Natural killer cell (primary cell): ENCODE results near the gene PRRC2B. TPM values are rescaled to one million over a fixed set of nuclear protein-coding genes. Genes with fewer than 3 reads are reported as not detected.
A peak's percentile ranks its signal among the peaks of the same experiment; 100 is the strongest.
"Not testable (repeated sequence)": the region's sequence is repeated elsewhere in the genome, so short reads cannot be mapped to it uniquely, and the experiment has no call there.

Experiments used
- ATAC-seq, 3 donors: fragments of 150-1000 bp in 2 of 3; fragments of 200-7000 bp in 1 of 3; cut with Tn5 transposase; 1 replicate in 1 of 3; 2 replicates in 2 of 3; pipeline ENCODE4 v1.10.0; 2021; ENCODE audit warnings: mild to moderate bottlenecking in 2 of 3, moderate library complexity in 2 of 3
- DNase-seq, 2 donors: peaks; one replicate each; pipeline versions ENCODE4 v3.0.0 to v3.0.0-alpha.2; 2013 to 2021; ENCODE audit warnings: mixed read lengths in 1 of 2
- H3K27ac ChIP-seq: one replicate; pipeline ENCODE4 v1.5.1; 2013; ENCODE audit warnings: mild to moderate bottlenecking, low read length
- H3K27me3 ChIP-seq: one replicate; pipeline ENCODE4 v1.6.1; 2013; ENCODE audit warnings: low read length; ENCODE audit not compliant: control insufficient read depth, insufficient read depth
- H3K36me3 ChIP-seq: one replicate; pipeline ENCODE4 v1.6.1; 2013; ENCODE audit warnings: low read length; ENCODE audit not compliant: control insufficient read depth, insufficient read depth
- H3K4me1 ChIP-seq: one replicate; pipeline ENCODE4 v1.6.1; 2013; ENCODE audit warnings: low read length; ENCODE audit not compliant: control insufficient read depth, insufficient read depth
- H3K4me3 ChIP-seq: one replicate; pipeline ENCODE4 v1.5.1; 2013; ENCODE audit warnings: low read length
- H3K9me3 ChIP-seq: one replicate; pipeline ENCODE4 v1.6.1; 2013; ENCODE audit warnings: low read length; ENCODE audit not compliant: control insufficient read depth, insufficient read depth
- H3K27ac Mint-ChIP-seq, 2 donors: one replicate each; pipeline ENCODE4 v1.8.0; 2022; ENCODE audit warnings: mild to moderate bottlenecking in 2 of 2, mixed read lengths in 2 of 2, moderate library complexity in 1 of 2
- H3K27me3 Mint-ChIP-seq, 2 donors: one replicate each; pipeline ENCODE4 v1.8.0; 2022; ENCODE audit warnings: low read depth in 2 of 2, mixed read lengths in 2 of 2
- H3K36me3 Mint-ChIP-seq: one replicate; pipeline ENCODE4 v1.8.0; 2022; ENCODE audit warnings: mixed read lengths
- H3K4me1 Mint-ChIP-seq, 2 donors: one replicate each; pipeline ENCODE4 v1.8.0; 2022; ENCODE audit warnings: mixed read lengths in 2 of 2
- H3K4me3 Mint-ChIP-seq: one replicate; pipeline ENCODE4 v1.8.0; 2022; ENCODE audit warnings: mild to moderate bottlenecking, moderate library complexity, mixed read lengths
- H3K9me3 Mint-ChIP-seq, 2 donors: one replicate each; pipeline ENCODE4 v1.8.0; 2022; ENCODE audit warnings: mixed read lengths in 2 of 2
- CTCF ChIP-seq: fragments of 200-600 bp; IDR thresholded peaks from one replicate; pipeline ENCODE4 v1.8.0; 2022; ENCODE audit warnings: antibody characterized with exemption
- WGBS: methylation state at CpG from one replicate; pipeline ENCODE4 v1.1.7; 2013; ENCODE audit warnings: missing lambda C conversion rate; ENCODE audit not compliant: insufficient coverage; 5-methylcytosine and 5-hydroxymethylcytosine counted together
- intact Hi-C: fragments of 100-400 bp; cut with micrococcal nuclease; formaldehyde crosslinking; loops from one replicate; pipeline ENCODE4 v1.14.2; 2022
- total RNA-seq, 4 donors: library from RNA; stranded (reverse); fragments of 120-200 nt in 1 of 4; gene quantifications; one replicate each; pipeline versions ENCODE4 v1.2.3 to v1.2.4, GENCODE V29; 2013 to 2022

PRRC2B gene
- total RNA-seq, 3 donors from 2014 or later (not counting 1 experiment from before 2014, with no cell fraction given) = 249 to 275 (median 274) TPM

GRCh38 chr9:131511416-131511815 is 117.5 kb downstream of the PRRC2B start:
- Mint-ChIP-seq H3K36me3 (no peaks in the 10 kb centered on the region), H3K4me3 (no peak overlapping the region), H3K27me3 (no peaks in the 10 kb centered on the region), H3K27ac (no peak overlapping the region), H3K9me3 (no peaks in the 10 kb centered on the region), H3K4me1 (peaks cover 0 to 16% of the 10 kb centered on the region in 2 donors)
- intact Hi-C loops = no loop called here
- Histone ChIP-seq H3K4me3 (no peak overlapping the region), H3K27me3 (no peaks in the 10 kb centered on the region), H3K9me3 (peaks cover 4% of the 10 kb centered on the region), H3K27ac (no peak overlapping the region), H3K36me3 (peaks cover 35% of the 10 kb centered on the region), H3K4me1 (peaks cover 22% of the 10 kb centered on the region)
- no peak for TF ChIP-seq CTCF
- no peak for DNase-seq
- ATAC-seq = no peak
- WGBS = 77% methylated on average over 7 of the region's 7 CpGs

- no peak overlapping the region for H3K27ac Mint-ChIP-seq
- intact Hi-C loops = no loop called here
- H3K27me3 Mint-ChIP-seq = no peaks in the 10 kb centered on the region
- H3K9me3 Mint-ChIP-seq = no peaks in the 10 kb centered on the region
- H3K27me3 ChIP-seq = no peaks in the 10 kb centered on the region
- no peak for ATAC-seq
- H3K4me1 Mint-ChIP-seq = peaks cover 0 to 16% of the 10 kb centered on the region in 2 donors
- H3K27ac ChIP-seq = no peak overlapping the region
- no peak overlapping the region for H3K4me3 Mint-ChIP-seq
- H3K36me3 Mint-ChIP-seq = no peaks in the 10 kb centered on the region
- no peak for TF ChIP-seq CTCF
- DNase-seq = no peak
- peaks cover 4% of the 10 kb centered on the region for H3K9me3 ChIP-seq
- H3K4me1 ChIP-seq = peaks cover 22% of the 10 kb centered on the region
- no peak overlapping the region for H3K4me3 ChIP-seq
- over 99% methylated on average over 6 of the region's 6 CpGs for WGBS
- H3K36me3 ChIP-seq = peaks cover 40% of the 10 kb centered on the region
Measured at GRCh38 chr9:131511880-131512279, 118.0 kb downstream of the PRRC2B start.

DNA sequence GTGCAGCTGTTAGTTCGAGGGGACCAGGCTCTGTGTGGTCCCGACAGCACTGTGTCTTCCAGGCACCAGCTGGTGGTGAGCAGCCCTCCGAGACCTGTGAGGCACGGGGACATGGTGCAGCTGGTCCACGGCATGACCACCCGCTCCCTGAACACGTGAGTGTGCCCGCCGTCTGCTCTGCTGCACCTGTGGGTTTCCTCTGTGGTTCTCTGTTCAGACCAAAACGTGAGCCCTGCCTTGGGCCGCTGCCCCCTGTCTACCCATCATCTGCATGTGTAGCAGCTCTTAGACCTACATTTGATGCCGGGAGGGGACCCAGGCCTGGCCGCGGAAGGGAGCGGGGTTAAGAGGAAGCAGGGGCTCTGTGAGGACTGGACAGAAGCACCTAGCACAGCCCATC is 119.3 kb downstream of the PRRC2B start:
- H3K36me3 ChIP-seq = peaks cover 43% of the 10 kb centered on the region
- DNase-seq = no peak
- 52% methylated on average over 15 of the region's 15 CpGs for WGBS
- H3K9me3 ChIP-seq = peaks cover 4% of the 10 kb centered on the region
- peaks cover 22% of the 10 kb centered on the region for H3K4me1 ChIP-seq
- peak in 2 of 3 donors; percentile 24 to 35 for ATAC-seq
- no peak overlapping the region for H3K4me3 ChIP-seq
- H3K27ac Mint-ChIP-seq = no peak overlapping the region
- H3K4me1 Mint-ChIP-seq = peaks cover 0 to 16% of the 10 kb centered on the region in 2 donors
- H3K9me3 Mint-ChIP-seq = no peaks in the 10 kb centered on the region
- no peak overlapping the region for H3K27ac ChIP-seq
- H3K27me3 Mint-ChIP-seq = no peaks in the 10 kb centered on the region
- no peak for TF ChIP-seq CTCF
- H3K36me3 Mint-ChIP-seq = no peaks in the 10 kb centered on the region
- H3K4me3 Mint-ChIP-seq = no peak overlapping the region
- H3K27me3 ChIP-seq = no peaks in the 10 kb centered on the region
- intact Hi-C loops = no loop called here

GRCh38 chr9:131515559-131516031 is 121.7 kb downstream of the PRRC2B start:
- H3K27me3 ChIP-seq, H3K27ac Mint-ChIP-seq, H3K36me3 Mint-ChIP-seq, ATAC-seq, intact Hi-C loops, H3K4me3 ChIP-seq, H3K9me3 Mint-ChIP-seq, H3K4me3 Mint-ChIP-seq, H3K27me3 Mint-ChIP-seq, H3K9me3 ChIP-seq, DNase-seq: not testable (repeated sequence)
- Histone ChIP-seq H3K4me1 (peaks cover 22% of the 10 kb centered on the region), H3K36me3 (peaks cover 54% of the 10 kb centered on the region), H3K27ac (peak overlapping the region; percentile 23)
- peaks cover 0 to 16% of the 10 kb centered on the region in 2 donors for H3K4me1 Mint-ChIP-seq
- 66% methylated on average over 10 of the region's 12 CpGs for WGBS
